Amniotic stem cell (primary cell): ENCODE data around the gene NAGLU.
"Not testable (repeated sequence)": the region's sequence is repeated elsewhere in the genome, so short reads cannot be mapped to it uniquely, and the experiment has no call there.

Experiments used
- DNase-seq: peaks from one replicate; lab custom pipeline; 2025; lab: John Stamatoyannopoulos, UW

The NAGLU gene

GRCh38 chr17:42521666-42522262 lies 14.3 kb upstream of the NAGLU start:
- DNase-seq, result no peak

DNA sequence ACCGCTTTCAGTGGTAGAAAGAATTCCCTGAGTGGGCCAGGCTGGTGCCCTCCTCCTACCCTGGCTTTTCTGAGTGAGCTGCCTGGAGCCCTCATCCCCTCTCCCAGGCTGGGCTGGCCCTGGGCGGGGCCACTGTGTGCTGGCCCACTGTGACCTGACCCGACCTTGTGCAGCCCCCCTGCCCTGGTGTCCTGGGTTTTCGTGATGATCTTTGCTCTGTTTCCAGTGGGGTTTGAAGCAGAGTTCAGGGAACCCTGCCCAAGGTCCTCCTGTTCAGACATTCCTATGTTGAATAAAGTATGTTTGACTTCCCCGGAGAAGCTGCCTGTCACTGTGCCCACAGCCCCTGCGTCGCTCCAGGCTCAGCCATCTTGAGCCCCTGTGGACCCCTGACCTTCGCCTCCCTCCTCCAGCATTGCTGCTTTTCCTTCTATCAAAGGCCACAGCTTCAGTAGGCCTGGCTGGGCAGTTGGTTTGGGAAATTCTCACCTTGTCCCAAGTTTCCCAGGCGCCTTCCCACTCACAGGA lies 13.7 kb upstream of the NAGLU start:
- no peak for DNase-seq

DNA sequence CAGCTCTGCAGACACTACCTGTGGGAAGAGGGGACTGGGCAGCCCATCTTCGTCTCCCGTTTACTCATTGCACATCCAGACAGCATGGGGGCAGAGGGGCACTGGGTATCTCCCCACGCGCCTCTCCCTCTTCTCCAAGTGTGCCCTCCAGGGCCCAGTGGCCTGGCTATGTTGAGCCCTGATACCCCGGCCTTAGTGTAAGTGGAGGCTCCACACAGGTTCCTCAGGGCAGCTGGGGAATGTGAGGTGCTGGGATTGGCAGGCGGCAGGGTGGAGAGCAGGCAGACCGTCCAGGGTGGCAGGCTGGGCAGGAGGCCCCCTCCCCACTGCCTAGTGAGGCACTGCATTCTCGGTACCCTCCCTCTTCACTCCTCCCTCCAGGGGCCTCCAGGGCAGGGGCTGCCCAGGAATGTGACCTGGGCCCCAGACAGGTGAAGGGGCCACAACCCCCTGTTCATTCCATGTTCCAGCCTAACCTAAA lies 13.2 kb upstream of the NAGLU start:
- DNase-seq, result no peak

- no peak for DNase-seq
Observed at GRCh38 chr17:42525221-42525620, 10.8 kb upstream of the NAGLU start.

DNA sequence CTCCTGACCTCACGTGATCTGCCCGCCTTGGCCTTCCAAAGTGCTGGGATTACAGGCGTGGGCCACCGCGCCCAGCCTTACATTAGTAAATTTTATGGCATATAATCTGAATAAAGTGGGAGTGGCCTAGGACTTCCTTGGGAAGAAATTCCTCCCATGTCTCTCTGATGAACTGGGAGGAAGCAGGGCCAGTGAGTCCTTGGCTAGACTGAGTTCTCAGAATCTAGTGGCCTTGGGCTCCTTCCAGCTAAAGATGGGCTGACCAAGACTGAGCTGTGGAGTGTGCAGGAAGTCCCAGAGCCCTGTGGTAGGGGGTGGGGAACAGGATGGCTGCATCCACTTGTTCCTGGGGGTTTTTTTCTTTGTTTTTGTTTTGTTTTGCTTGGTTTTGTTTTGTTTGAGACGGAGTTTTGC lies 10.0 kb upstream of the NAGLU start:
- no peak for DNase-seq

DNA sequence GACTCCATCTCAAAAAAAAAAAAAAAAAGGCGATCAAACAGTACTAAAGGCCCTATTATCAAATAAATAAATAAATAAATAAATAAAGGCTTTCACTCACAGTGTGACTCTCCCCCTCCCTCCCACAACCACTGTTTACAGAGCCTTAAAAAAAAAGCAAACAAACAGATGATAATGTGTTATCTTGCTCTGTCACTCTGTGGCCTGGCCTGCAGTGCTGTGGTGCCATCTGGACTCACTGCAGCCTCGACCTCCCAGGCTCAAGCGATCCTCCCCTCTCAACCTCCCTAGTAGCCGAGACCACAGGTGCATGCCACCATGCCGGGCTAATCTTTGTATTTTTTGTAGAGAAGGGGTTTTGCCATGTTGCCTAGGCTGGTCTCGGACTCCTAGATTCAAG lies 8.1 kb upstream of the NAGLU start:
- no peak for DNase-seq

DNA sequence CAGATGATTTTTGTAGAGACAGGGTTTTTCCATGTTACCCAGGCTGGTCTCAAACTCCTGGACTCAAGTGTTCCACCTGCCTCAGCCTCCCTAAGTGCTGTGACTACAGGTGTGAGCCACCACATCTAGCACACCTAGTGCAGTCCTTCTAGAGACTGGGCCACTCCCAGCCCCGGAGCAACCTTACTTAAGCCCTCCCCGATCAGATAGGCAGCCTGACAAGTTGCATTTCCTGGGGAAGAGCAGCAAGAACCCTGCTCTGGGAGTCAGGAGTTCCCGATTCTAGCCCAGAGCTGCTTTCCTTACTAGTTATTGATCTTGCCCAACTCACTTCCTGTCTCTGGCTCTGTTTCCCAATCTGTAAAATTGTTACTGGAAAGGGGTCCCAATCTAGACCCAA lies 7.0 kb upstream of the NAGLU start:
- DNase-seq, result no peak

DNA sequence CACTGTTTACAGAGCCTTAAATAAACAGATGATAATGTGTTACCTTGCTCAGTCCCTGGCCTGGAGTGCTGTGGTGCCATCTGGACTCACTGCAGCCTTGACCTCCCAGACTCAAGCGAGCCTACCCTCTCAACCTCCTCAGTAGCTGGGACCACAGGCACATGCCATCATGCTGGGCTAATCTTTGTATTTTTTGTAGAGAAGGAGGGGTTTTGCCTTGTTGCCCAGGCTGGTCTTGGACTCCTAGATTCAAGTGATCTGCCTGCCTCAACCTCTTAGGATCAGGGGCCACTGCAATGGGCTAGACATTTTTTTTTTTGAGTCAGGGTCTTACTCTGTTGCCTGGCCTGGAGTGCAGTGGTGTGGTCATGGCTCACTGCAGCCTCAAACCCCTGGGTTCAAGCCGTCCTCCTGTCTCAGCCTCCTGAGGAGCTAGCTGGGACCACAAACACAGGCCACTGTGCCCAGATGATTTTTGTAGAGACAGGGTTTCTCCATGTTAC lies 5.0 kb upstream of the NAGLU start:
- DNase-seq, result no peak

DNA sequence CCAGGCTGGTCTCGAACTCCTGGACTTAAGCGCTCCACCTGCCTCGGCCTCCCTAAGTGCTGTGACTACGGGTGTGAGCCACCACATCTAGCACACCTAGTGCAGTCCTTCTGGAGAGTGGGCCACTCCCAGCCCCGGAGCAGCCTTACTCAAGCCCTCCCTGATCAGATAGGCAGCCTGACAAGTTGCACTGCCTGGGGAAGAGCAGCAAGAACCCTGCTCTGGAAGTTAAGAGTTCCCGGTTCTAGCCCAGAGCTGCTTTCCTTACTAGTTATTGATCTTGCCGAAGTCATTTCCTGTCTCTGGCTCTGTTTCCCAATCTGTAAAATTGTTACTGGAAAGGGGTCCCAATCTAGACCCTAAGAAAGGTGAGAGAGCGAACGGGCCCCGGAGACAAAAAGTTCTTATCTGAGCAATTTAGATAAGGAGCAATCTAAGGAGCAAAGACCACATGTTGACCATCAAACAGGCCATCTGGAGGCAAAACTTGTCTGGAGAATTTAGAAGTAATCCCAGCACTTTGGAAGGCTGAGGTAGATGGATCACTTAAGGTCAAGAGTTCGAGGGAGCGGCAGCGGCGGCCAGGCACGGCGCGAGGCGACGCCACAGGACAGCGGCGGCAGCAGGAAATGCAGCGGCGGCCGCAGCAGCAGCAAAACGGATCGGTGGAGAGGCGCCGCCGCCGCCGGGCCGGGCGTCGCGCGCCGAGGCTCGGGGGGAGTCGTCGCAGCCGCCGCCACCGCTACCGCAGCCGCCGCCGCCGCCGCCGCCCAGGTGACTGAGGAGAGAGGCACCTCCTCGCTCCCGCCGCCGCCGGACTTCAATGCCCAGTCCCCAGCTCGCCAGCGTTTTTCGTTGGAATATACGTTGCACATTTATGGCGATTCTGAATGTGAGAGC lies 4.3 kb upstream of the NAGLU start:
- DNase-seq, result no peak

- DNase-seq, result no peak
Observed at GRCh38 chr17:42535155-42536047, 640 bp upstream of the NAGLU start.

- DNase-seq, result no peak
Observed at GRCh38 chr17:42536372-42537155, 523 bp downstream of the NAGLU start.

DNA sequence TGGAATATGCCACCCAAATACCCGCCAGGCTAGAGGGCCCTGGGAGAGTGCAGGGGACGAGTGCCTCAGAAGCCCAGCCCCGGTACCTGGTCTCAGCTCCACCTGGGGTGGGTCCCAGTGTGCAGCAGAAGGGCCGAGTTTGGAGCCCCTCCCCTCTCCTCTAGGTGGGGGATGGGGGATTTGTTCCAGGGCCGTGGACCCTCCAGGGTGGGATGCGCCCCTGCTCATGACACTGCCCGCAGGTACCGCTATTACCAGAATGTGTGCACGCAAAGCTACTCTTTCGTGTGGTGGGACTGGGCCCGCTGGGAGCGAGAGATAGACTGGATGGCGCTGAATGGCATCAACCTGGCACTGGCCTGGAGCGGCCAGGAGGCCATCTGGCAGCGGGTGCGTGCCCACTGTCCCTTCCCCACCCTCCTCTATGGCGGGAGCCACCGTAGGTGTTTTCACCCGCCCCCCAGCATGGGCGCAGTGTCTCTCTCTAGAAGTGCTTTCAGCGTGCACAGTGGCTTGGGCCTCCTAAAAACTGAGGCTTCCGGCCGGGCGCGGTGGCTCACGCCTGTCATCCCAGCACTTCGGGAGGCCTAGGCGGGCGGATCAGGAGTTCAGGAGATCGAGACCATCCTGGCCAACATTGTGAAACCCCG lies 1.2 kb downstream of the NAGLU start:
- DNase-seq, result no peak

- DNase-seq, result no peak
Observed at GRCh38 chr17:42537826-42538451, 1.9 kb downstream of the NAGLU start.

DNA sequence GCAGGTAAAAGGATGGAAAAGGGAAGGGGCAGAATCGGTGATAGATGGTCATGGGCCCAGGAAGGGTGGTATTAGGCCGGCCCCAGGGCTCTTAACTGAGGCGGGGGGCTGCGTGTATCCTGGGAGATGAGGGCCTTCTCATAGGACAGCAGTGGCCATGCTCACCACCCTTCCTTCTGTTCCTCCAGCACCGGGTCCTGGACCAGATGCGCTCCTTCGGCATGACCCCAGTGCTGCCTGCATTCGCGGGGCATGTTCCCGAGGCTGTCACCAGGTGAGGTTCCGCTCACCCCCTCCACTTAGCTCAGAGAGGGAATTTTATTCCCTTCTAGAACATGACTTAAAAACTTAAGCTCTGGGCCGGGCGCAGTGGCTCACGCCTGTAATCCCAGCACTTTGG lies 2.4 kb downstream of the NAGLU start:
- DNase-seq, result no peak

- DNase-seq, result not testable (repeated sequence)
Observed at GRCh38 chr17:42540558-42540957, 4.5 kb downstream of the NAGLU start.

DNA sequence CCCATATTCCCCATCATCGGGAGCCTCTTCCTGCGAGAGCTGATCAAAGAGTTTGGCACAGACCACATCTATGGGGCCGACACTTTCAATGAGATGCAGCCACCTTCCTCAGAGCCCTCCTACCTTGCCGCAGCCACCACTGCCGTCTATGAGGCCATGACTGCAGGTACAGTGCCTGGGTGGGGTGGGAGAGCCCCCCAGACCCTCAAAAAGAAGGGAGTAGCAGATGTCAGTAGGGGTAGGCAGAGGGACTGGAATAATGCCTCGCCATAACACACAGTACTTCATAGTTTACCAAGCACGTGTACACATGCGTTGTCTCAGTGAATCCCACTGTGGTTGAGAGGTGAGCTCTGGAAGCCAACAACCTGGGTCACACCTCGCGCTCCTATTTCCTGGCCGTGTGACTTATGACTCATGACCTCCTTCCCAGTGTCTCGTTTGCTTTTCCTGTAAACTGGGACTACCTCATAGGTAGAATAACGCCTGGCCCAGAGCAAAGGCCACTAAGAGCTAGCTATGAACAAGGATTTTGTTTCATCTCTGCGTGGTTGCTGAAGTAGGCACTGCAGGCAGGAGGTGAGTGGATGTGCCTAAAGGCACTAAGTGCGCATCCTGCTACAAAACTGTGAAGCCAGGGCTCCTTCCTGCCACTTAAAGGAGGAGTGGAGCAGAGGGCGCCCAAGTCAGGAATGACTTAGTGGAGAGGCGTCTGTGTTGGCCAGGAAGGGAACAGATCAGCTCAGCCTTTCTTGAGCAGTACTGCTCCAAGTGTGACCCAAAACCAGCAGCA lies 5.2 kb downstream of the NAGLU start:
- no peak for DNase-seq

DNA sequence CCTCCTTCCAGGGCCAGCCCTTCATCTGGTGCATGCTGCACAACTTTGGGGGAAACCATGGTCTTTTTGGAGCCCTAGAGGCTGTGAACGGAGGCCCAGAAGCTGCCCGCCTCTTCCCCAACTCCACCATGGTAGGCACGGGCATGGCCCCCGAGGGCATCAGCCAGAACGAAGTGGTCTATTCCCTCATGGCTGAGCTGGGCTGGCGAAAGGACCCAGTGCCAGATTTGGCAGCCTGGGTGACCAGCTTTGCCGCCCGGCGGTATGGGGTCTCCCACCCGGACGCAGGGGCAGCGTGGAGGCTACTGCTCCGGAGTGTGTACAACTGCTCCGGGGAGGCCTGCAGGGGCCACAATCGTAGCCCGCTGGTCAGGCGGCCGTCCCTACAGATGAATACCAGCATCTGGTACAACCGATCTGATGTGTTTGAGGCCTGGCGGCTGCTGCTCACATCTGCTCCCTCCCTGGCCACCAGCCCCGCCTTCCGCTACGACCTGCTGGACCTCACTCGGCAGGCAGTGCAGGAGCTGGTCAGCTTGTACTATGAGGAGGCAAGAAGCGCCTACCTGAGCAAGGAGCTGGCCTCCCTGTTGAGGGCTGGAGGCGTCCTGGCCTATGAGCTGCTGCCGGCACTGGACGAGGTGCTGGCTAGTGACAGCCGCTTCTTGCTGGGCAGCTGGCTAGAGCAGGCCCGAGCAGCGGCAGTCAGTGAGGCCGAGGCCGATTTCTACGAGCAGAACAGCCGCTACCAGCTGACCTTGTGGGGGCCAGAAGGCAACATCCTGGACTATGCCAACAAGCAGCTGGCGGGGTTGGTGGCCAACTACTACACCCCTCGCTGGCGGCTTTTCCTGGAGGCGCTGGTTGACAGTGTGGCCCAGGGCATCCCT lies 7.4 kb downstream of the NAGLU start:
- DNase-seq, result no peak

GRCh38 chr17:42544874-42545283 lies 8.8 kb downstream of the NAGLU start:
- no peak for DNase-seq
